HG02852 (cell line): Measurements from ENCODE around the gene C1orf198.

Experiments used
- ATAC-seq: cut with Tn5 transposase; IDR thresholded peaks from one replicate; pipeline ENCODE4 v1.9.1; 2021; ENCODE audit warnings: mild to moderate bottlenecking, moderate library complexity; ENCODE audit not compliant: unreplicated experiment

C1orf198 gene

DNA sequence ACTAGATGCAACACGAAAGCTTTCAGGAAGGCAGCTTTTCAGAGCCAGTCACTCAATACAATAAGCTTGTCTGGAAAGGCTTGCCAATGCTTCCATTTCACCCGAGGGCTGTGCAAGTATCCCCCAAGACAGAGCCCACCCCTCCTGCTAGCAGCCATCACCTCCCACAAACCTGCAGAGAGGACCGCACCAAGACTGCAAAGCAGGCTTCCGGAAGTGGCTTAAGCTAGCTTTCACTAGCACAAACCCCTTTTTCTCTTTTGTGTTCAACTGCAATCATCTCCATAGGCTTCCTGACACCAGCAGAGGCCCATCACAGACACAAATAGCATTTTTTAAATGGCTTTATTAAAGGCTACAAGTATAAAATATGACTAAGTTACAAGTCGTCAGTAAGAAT, 31.5 kb downstream of the C1orf198 start:
- no peak for ATAC-seq

DNA sequence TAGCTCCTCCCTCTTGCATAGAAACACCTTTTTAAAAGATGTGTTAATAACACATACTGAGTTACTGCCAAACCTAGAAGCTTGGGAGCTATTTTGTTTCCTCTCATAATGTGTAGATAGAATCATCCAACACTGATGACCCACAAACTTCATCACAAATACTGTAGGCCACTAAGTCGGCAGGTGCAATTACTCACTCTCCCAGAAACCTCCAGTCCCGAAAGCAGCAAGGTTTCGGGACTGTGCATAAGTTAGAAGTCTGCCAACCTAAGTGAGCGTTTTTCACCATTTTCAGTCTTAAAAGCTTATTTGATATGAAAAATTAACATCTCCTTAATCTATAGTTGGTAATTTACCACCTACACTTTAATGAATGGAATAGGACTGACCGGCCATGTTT, 32.0 kb downstream of the C1orf198 start:
- ATAC-seq: no peak

DNA sequence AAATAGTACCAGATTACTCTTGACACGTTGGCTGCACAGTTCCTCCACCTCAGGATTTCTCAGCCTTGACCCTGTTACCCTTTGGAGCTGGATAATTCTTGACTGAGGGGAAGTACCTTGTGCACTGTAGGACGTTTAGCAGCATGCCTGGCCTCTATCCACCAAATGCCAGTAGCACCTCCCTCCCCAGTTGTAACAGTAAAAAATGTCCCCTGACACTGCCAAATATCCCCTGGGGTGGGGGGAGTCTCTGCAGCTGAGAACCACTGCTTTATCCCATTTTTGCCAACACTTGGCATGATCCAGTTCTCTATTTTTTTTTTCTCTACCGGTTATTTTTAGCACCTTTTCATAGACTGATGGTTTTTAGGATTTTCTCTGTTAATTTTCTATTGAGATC, 34.0 kb downstream of the C1orf198 start:
- no peak for ATAC-seq

DNA sequence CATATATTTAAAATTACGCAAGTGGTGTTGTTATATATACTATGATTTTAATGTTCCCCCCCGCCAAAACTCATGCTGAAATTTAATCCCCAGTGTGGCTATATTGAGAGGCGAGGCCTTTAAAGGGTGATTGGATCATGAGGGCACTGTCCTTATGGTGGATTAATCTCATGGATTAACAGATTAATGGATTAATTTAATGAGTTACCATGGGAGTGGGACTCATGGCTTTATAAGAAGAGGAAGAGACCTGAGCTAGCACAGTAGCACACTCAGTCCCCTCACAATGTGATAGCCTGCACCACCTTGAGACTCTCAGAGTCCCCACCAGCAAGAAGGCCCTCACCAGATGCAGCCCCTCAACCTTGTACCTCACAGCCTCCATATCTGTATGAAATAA, 34.8 kb downstream of the C1orf198 start:
- no peak for ATAC-seq

DNA sequence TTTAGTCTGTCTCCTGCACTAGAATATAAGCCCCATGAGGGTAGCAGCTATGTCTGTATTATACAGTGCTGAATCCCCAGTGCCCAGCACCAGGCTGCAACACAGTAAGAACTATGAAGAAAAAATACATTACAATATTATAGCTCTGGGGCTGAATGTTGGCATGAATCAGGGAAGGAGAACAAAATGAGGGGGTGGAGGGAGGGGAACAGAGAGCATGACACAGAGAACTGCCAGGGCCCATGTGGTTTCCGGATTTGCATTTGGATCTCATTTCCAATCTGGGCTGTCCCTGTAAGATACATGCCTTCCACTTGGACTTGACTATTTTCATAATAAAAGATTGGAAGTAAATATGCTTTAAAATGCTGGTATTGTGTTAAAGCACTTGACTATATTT, 35.8 kb downstream of the C1orf198 start:
- ATAC-seq: no peak

DNA sequence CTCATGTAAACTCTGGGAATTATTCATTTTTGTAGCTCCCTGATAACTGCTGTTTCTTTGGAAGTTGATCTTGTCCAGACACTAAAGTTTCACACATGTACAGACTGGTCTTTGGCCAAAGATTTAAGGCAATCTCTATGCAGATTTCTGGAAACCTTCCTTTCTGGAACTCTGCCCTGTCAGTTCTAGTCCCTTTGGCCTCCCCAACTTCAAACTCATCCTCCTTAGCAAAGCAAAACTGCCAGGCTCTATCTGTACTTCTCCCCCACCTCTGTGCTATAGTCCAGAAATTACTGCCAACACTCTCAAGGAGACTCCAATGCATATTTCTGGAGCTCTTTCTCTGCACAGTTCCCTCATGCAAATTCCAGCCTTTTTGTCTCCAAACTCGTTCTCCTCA, 36.5 kb downstream of the C1orf198 start:
- ATAC-seq: no peak

DNA sequence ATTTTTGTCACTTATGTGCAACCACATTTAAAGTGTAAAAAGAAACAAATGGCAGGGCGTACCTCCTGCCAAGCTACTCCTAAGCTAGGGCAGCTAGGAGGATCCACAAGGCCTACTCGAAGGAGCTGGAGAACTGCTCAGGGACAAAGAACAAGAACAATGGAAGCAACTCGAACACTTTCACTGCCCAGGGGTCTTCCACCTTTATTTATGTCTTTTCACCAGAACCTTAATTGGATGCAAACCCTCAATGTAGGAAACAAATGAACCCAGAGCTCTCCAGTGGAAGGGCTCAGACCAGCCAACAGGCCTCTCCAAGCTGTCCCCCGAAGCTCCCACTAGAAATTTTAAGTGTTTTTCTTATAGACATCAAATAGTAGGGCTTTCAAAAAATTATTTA, 39.9 kb downstream of the C1orf198 start:
- no peak for ATAC-seq

DNA sequence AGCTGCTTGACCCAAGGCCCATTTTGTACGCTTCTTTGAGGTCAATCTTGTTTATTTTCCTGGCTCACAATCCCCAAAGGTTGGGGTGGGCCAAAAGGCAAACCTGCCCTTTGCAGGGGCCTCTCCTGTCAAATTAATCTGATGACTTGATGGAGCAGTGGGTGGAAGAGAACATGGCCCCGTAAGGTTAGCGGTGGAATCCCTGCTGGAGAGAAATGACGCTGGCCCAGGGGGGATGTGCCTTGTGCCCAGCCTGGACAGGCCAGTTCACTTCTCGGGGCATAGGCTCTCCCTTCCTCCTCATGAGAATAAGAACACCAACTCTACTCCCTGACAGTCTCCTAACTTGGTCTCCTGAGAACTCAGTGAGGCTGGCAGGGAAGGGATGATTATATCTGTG, 40.5 kb downstream of the C1orf198 start:
- no peak for ATAC-seq

DNA sequence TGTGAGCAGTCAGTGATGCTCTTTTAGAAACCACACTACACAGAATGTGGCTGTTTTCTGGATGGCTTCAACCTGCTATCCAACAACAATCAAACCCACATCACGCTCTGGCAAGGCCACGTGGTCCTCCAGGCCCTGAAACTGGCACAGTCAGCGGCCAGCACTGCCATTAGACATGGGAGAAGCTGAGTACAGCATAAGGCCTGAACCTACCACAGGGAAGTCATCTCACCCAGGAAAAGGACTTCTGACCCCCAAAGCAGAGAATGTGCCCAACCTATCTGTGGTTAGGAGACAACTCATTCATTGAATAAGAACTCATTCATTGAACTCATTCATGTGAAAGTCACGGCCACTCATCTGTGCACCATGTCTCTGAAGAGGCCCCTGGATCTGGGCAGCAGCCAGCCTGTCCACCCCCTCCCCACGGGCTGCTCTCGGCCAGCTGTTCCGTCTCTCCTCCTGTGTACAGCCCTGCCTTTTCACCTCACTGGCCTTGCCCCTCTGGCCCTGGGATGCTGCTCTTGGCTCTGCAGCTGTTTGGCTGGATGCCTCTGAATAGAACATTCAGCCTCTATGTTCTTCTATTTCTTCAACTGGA, 41.1 kb downstream of the C1orf198 start:
- no peak for ATAC-seq

DNA sequence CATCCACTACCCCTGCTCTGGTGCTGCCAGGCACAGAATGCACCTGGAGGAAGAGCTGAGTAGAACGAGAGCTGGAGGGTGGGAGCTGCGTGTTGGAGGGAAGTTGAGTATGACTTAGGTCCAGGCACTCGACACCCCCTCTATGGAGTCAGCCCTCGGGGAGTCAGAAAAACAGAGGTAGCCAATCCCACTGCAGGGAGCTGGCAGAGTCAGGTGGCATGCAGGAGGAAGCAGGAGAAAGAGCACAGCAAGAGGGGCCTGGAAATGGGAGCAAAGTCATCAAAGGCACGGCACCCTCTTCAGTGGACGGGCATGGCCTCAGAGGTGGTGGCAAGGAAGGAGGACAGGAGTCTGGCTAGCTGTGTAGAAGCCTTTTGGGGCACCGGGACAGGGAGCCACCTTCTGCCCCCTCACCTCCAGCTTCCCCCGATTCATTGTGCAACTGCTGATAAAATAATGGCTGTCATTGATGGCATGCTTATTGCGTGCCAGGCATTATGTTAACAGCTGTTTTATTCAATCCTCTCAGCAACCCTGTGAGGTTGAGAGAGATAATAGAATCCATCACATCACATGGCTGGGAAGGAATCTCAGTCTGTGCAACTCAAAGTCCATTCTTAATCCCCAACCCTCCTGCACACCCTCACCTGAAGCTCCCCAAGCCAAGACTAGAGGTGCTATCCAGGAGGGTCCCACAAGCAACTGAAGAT, 42.0 kb downstream of the C1orf198 start:
- no peak for ATAC-seq

DNA sequence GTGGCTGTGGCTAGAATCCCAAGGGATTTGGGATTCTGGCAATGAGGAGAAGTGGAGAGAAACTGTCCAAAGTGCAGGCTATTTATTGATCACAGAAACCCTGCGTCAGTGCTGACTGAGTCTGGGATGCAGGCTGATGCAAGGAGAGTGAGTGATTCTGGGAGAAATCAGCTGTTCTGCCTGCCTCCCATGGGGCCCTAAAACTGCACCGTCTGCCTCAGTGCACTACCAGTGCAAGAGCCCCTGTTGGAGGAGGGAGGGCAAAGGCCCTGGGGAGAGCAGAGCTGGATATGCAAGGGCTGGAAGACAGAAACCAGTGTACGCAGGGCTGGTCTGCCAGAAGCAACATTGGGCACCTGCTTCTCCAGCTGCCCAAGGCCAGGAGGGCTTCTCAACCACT, 42.6 kb downstream of the C1orf198 start:
- ATAC-seq: no peak

DNA sequence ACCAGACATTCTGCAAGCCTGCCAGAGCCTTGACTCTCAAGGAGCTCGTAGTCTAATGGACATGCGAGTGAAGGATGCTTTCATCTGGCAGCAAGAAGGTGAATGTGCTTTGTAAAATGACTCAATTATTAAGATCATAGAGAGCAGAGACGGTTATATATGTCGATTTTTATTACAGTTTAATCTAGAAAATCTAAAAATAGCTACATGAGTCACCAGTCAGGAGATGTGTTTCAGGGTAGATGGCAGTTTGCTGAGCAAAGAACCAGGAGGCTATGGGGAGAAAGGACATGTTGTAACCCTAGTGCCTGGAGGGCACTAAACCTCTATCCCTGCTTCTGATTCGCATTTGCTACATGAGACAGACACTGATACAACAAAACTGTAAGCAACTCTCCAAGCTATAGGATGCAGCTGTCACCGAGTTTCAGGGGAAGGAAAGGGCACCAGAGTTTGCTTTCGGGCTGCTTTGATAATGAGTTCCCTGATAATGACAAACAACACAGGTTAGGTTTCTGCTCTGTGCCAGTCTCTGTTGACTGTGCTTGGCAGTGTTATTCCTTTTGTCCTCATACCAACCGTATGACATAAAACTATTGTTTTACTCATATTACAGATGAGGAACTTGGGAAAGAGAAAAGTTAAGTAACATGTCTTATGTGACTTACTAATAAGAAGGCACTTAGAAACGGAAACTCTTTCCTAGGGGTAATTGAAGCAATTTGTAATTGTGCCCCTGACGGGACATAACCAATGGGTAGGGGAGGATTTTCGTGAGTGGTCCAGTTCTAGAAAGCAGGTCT, 43.2 kb downstream of the C1orf198 start:
- no peak for ATAC-seq

DNA sequence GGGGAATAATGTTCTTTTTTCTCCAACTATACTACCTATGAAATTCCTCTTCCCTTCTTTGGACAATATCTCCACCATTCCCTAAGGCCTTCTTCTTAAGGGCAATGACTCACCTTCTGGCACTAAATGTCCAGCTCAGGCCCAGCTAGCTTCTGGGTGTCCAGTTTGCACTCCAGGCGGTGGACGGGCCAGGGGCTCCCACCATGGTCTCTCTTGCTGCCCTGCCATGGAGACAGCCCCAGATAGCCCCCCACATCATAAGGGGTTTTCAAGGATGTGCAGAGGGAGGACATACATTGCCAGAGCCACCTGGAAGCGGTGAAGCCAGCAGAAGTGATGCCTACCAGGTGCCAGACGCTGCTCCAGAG, 43.8 kb downstream of the C1orf198 start:
- no peak for ATAC-seq

DNA sequence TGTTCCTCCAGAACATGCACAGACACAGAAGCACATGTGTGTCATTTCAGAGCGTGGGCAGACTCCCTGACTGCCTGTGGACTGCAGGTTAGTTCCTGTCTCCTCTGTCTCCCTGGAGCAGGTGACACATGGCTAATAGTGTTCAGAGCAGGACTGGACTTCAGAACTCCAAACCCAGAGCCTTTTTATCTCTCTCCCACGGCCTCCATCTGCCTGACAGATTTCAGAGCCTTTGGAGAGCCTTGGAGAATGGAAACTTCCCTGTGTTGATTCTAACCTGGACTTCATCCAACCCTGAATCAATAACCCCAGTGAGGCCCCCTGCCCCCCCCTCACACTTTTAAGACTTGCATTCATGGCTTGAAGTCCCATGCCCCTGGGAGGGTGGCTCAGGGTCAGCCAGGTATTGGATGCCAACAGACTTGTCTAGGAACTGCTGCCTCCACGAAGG, 44.4 kb downstream of the C1orf198 start:
- ATAC-seq: no peak

DNA sequence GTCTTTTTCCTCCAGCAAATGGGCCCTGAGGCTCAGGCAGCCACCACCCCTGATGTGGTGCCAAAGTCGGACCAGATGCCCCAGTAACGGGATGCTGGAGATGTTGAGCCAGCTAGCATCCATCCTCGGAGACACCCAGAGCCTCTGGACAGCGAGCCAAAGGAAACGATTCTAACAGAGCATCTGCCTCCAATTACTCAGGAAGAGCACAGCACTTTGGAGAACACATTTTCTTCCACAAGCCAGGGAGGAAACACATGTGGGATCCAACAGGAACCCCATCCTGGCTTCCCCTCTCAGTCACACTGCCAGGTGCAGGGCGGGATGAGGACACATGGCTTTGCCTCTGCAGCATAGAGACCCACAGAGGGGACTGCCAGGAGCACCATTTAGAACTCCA, 44.9 kb downstream of the C1orf198 start:
- no peak for ATAC-seq

DNA sequence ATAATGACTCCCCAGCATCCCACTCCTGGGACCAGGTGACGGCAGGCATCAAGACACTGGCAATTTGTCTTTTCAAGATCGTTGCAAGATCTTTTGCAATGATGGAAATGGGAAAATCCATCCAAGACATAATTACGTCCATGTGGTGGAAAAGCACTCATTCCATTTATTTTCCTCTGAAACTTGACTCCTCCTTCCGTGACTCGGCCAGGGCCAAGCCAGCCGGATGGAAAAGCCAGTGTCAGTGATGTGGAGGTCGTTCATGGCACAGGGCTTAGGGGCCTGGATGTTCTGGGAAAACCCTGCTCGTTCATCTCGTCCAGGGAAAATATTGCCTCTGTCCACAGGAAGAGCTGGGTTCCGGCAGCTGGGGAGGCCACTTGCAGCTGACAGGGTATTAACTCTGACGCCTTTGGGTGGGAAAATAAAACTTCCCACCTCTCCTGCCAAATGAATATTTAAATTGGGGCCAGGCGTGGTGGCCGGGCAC, 46.2 kb downstream of the C1orf198 start:
- ATAC-seq: no peak

DNA sequence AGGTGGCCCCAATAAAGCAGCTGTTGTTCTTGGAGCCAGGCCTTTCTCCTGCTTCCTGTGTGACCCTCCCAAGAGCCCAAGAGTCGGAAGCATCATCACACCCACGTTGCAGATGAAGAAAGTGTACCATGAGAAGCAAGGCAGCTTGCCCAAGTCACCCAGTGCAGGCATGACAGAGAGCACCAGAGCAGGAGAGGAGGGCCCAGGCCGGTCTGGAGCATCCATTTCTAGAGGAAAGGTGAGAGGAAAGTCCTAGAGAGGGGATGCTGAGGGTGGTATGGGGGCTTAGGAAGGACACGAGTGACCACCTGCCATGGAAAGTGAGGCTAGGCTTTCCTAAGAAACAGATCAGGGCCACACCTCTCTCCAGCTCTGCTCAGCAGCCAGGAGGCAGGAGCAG, 47.0 kb downstream of the C1orf198 start:
- ATAC-seq: no peak

DNA sequence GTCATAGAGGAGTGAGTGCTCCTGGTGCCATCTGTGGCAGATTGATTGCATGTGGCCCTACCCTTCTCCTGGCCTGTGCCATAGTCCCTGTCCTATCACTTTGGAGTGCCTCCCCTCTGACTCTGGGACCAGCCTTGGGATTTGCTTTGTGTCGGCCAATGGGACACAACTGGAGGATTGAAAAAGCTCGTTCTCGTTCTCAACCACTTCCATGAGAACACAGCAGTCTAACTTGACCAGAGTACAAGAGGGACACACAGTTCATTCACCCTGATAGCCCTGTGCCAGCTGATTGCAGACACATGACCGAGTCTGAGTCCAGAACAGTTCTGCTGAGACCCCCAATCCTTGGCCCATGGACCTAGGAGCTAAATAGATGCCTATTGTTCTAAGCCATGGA, 47.8 kb downstream of the C1orf198 start:
- ATAC-seq: no peak

DNA sequence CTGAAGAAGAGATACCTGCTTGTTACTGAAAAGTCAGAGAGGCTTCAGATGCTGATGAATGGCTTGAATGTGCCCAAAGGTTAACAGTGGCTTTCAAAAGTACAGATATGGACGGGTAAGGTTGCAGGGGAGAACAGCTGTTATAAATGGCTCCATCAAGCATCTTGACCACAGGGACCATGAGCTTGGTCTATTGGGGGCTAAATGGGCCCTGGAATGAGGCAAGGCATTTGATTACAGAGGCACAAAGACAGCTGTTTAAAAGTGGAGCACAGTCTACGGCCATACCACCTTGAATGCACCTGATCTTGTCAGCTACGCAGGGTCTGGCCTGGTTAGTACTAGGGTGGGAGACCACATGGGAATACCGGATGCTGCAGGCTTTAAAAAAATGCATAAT, 48.3 kb downstream of the C1orf198 start:
- no peak for ATAC-seq

DNA sequence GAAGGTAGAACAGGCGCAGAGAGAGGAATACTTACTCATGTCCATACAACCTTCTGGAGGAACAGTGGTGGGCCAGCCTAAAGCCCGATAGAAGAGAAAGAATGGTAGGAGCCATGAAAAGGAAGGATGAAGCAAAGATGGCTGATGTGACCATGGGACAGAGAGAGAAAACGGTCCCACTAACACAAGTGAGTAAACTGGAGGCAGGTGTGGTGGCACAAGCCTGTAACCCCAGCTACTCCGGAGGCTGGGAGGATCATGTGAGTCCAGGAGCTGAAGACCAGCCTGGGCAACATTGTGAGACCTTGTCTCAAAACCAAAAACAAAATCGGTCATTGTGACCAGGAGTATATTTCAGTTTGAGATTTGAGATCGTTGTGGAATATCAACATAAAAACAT, 49.4 kb downstream of the C1orf198 start:
- no peak for ATAC-seq

DNA sequence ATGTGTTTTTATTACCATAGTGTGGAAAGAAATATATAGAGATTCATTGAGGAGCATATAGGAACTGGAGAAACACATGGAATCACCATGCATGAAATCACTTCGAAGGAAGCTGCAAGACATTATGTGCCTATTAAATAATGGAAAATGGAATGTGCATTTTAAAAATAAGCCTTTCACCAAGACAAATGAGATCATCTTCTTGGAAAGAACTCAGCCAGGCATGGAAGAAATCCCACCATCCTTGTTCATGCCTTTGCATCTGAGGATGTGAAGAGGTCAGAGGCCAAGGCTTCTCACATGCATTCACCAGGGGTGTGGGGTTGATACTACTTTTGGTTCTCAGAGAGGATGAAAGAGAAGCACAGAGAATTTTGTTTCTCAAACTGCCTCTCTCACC, 50.0 kb downstream of the C1orf198 start:
- ATAC-seq: no peak

DNA sequence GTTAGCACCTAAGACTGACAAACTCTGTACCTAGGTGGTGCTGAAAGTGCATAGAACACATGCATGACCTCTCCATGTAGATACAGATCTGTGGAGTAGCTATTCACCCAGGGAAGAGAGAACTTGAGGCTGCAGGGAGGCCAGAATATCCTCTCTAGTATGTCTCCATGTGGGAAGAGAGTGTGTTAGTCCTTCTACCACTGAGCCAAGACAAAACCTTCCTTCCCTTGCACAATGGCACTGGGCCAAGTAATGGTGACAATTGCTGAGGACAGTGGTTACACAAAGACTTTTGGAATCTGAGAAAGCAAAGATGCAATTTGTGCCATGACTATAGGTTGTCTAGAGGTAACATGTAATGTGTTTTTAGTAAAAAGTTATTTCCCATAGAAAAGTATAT, 52.3 kb downstream of the C1orf198 start:
- ATAC-seq: no peak
